ENCODE measurements around the gene C1R.
"Not testable (repeated sequence)": the region's sequence is repeated elsewhere in the genome, so short reads cannot be mapped to it uniquely, and the experiment has no call there.

- TF ChIP-seq CTCF (conservative IDR thresholded peaks at IDR 0.05; ENCODE audit: low read length); EZH2phosphoT487 (IDR thresholded peaks at IDR 0.05; ENCODE audit: borderline replicate concordance, low read depth, low read length): not testable (repeated sequence)
Measured at GRCh38 chr12:7107181-7107580, 14.9 kb upstream of the C1R start.
